ENCODE results near the gene ZDHHC11. TPM values are rescaled to one million over a fixed set of nuclear protein-coding genes. Genes with fewer than 3 reads are reported as not detected.

ZDHHC11 gene
- total and polyA plus RNA-seq, 2 of the 4 experiments (the other 2 are of a cell fraction), result 0.36 to 1.6 TPM

- no peak overlapping the region for H4K8ac ChIP-seq (ENCODE audit: low read depth in 2 of 2, low read length in 2 of 2)
- peaks cover 3% of the 10 kb centered on the region; the same call in 1 of the 2 replicates for H4K20me1 ChIP-seq (ENCODE audit: insufficient read depth, low read length)
- H3K4ac ChIP-seq (ENCODE audit: low read depth, low read length), result no peak overlapping the region
- DNase-seq, result no peak
- in situ Hi-C loops (cut with MboI; ENCODE audit: low sequenced_read_pairs) (no loop called here), intact Hi-C loops (cut with micrococcal nuclease) (no loop called here), dilution Hi-C loops (cut with HindIII; ENCODE audit: low sequenced_read_pairs, unreplicated experiment) (no loop called here)
- H2BK5ac ChIP-seq (ENCODE audit: low read depth, low read length, poor library complexity, severe bottlenecking), result no peak overlapping the region
- no TSS peak for BruUV-seq (replicated peaks)
- no peak overlapping the region for H3K4me3 ChIP-seq (ENCODE audit: insufficient read depth, low read depth, low read length)
- no peak overlapping the region for H2BK120ac ChIP-seq (ENCODE audit: low read depth, low read length)
- H3K18ac ChIP-seq (ENCODE audit: low read depth, low read length), result no peak overlapping the region
- no peak overlapping the region for H2BK15ac ChIP-seq (ENCODE audit: low read depth, low read length)
- peak overlapping the region; percentile 52 for H2AK9ac ChIP-seq (replicated peaks; ENCODE audit: low read depth, low read length, poor library complexity)
- H3K56ac ChIP-seq (ENCODE audit: extremely low read depth, insufficient read depth, low read length), result no peak overlapping the region
- CTCF ChIA-PET, result no interaction called here
- POLR2A ChIA-PET (ENCODE audit: unreplicated experiment), result no interaction called here
- ATAC-seq (ENCODE audit: low read depth), result no peak
- H4K91ac ChIP-seq (ENCODE audit: insufficient read depth, low read depth, low read length), result no peak overlapping the region
- no peaks in the 10 kb centered on the region for H3K9me3 ChIP-seq (ENCODE audit: control insufficient read depth, insufficient read depth, low read length)
- H3K79me1 ChIP-seq (ENCODE audit: low read depth in 1 of 2, low read length in 2 of 2), result peaks cover under 1 to 8% of the 10 kb centered on the region in 2 experiments; a peak in 2 of 4 replicates
- no peak overlapping the region for H3K14ac ChIP-seq (replicated peaks; ENCODE audit: low read depth, low read length)
- no peak overlapping the region for H2AK5ac ChIP-seq (ENCODE audit: low read depth, low read length)
- H3K27ac ChIP-seq (ENCODE audit: insufficient read depth, low read length), result no peak overlapping the region
- TF ChIP-seq, protein P1, sequence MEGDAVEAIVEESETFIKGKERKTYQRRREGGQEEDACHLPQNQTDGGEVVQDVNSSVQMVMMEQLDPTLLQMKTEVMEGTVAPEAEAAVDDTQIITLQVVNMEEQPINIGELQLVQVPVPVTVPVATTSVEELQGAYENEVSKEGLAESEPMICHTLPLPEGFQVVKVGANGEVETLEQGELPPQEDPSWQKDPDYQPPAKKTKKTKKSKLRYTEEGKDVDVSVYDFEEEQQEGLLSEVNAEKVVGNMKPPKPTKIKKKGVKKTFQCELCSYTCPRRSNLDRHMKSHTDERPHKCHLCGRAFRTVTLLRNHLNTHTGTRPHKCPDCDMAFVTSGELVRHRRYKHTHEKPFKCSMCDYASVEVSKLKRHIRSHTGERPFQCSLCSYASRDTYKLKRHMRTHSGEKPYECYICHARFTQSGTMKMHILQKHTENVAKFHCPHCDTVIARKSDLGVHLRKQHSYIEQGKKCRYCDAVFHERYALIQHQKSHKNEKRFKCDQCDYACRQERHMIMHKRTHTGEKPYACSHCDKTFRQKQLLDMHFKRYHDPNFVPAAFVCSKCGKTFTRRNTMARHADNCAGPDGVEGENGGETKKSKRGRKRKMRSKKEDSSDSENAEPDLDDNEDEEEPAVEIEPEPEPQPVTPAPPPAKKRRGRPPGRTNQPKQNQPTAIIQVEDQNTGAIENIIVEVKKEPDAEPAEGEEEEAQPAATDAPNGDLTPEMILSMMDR (conservative IDR thresholded peaks at IDR 0.05; ENCODE audit: low read depth, low read length), result no peak
- no peak for TF ChIP-seq SMC3 (IDR thresholded peaks at IDR 0.05; ENCODE audit: low read depth, low read length)
- TF ChIP-seq RFX5 (IDR thresholded peaks at IDR 0.05; ENCODE audit: low read depth, low read length), result no peak
- TF ChIP-seq, protein P2, sequence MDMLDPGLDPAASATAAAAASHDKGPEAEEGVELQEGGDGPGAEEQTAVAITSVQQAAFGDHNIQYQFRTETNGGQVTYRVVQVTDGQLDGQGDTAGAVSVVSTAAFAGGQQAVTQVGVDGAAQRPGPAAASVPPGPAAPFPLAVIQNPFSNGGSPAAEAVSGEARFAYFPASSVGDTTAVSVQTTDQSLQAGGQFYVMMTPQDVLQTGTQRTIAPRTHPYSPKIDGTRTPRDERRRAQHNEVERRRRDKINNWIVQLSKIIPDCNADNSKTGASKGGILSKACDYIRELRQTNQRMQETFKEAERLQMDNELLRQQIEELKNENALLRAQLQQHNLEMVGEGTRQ (IDR thresholded peaks at IDR 0.05; ENCODE audit: low read depth, low read length), result no peak
- TF ChIP-seq MAZ (IDR thresholded peaks at IDR 0.05; ENCODE audit: borderline replicate concordance, low read depth, low read length), result no peak
- no peak for TF ChIP-seq MAFK (IDR thresholded peaks at IDR 0.05; ENCODE audit: low read depth, low read length)
- no peak for TF ChIP-seq RAD21 (IDR thresholded peaks at IDR 0.05; ENCODE audit: low read length)
- TF ChIP-seq FOS (IDR thresholded peaks at IDR 0.05; ENCODE audit: low read depth, low read length), result no peak
- no peak for TF ChIP-seq ELK1 (IDR thresholded peaks at IDR 0.05; ENCODE audit: borderline replicate concordance, low read depth, low read length)
- no peak for TF ChIP-seq CHD1 (IDR thresholded peaks at IDR 0.05; ENCODE audit: low read depth, low read length)
- no peak for TF ChIP-seq BHLHE40 (IDR thresholded peaks at IDR 0.05; ENCODE audit: low read depth, low read length)
- no peaks in the 10 kb centered on the region for H3K4me1 ChIP-seq (ENCODE audit: control insufficient read depth, insufficient read depth, low read length)
- H3K27me3 ChIP-seq (ENCODE audit: control insufficient read depth, insufficient read depth, low read length), result no peaks in the 10 kb centered on the region
- H2AFZ ChIP-seq (replicated peaks; ENCODE audit: low read length, poor library complexity), result no peak overlapping the region
- peaks cover 57% of the 10 kb centered on the region for H3K36me3 ChIP-seq (ENCODE audit: control insufficient read depth, insufficient read depth, low read length)
- no peaks in the 10 kb centered on the region for H3K9me1 ChIP-seq (ENCODE audit: insufficient read depth, low read length)
- WGBS, 2 experiments (ENCODE audit: extremely low coverage in 2 of 2, insufficient read length in 1 of 2), result 90% methylated on average over 7 of the region's 28 CpGs; no CpG with 5 or more reads in 1 of the 2 experiments
- H3K23ac ChIP-seq (ENCODE audit: low read depth, low read length), result no peak overlapping the region
- no peak overlapping the region for H3K9ac ChIP-seq (ENCODE audit: low read depth, low read length)
- H2BK20ac ChIP-seq (ENCODE audit: low read depth, low read length), result no peak overlapping the region
- H4K5ac ChIP-seq (ENCODE audit: low read depth, low read length), result no peak overlapping the region
- no peak overlapping the region for H3K4me2 ChIP-seq (ENCODE audit: low read depth, low read length)
These were observed 25.9 kb upstream of the ZDHHC11 start for GRCh38 chr5:876398-877365.
